Osteoblast (primary cell): ENCODE data around the gene MCC. TPM values are rescaled to one million over a fixed set of nuclear protein-coding genes. Genes with fewer than 3 reads are reported as not detected.

Source experiments
- DNase-seq: peaks from one replicate; pipeline ENCODE4 v3.0.0; 2011; ENCODE audit warnings: low spot score, mixed read lengths; ENCODE audit not compliant: insufficient read length; ENCODE audit errors: missing footprints
- H2AFZ ChIP-seq: 2 replicates; pipeline ENCODE4 v1.6.0; 2011; ENCODE audit warnings: mild to moderate bottlenecking, low read length
- H3K27ac ChIP-seq: 2 replicates; pipeline ENCODE4 v1.5.1; 2011; ENCODE audit warnings: mild to moderate bottlenecking, low read depth, low read length, moderate library complexity
- H3K27me3 ChIP-seq: 2 replicates; pipeline ENCODE4 v1.6.0; 2012; ENCODE audit warnings: mild to moderate bottlenecking, control low read depth, inconsistent platforms, low read length, moderate library complexity; ENCODE audit not compliant: insufficient read depth
- H3K36me3 ChIP-seq: 2 replicates; pipeline ENCODE4 v1.5.1; 2011; ENCODE audit warnings: mild to moderate bottlenecking, low read length, control low read depth, moderate library complexity; ENCODE audit not compliant: insufficient read depth
- H3K4me1 ChIP-seq: 2 replicates; pipeline ENCODE4 v1.5.1; 2011; ENCODE audit warnings: mild to moderate bottlenecking, low read length, control low read depth, moderate library complexity; ENCODE audit not compliant: insufficient read depth
- H3K4me2 ChIP-seq: 2 replicates; pipeline ENCODE4 v1.6.0; 2011; ENCODE audit warnings: mild to moderate bottlenecking, low read length; ENCODE audit not compliant: insufficient read depth
- H3K4me3 ChIP-seq: fragments of 200-600 bp; sonication (generic); 3 replicates; pipeline ENCODE4 v1.5.1; 2012; ENCODE audit warnings: mild to moderate bottlenecking, low read length, inconsistent platforms; ENCODE audit not compliant: insufficient read depth
- H3K79me2 ChIP-seq: 2 replicates; pipeline ENCODE4 v1.6.0; 2012; ENCODE audit warnings: mild to moderate bottlenecking, low read length, control low read depth, inconsistent platforms; ENCODE audit not compliant: insufficient read depth
- H3K9me3 ChIP-seq: 2 replicates; pipeline ENCODE4 v1.5.1; 2011; ENCODE audit warnings: low read depth, low read length, control low read depth
- H4K20me1 ChIP-seq: 2 replicates; pipeline ENCODE4 v1.6.0; 2012; ENCODE audit warnings: mild to moderate bottlenecking, low read length, control low read depth; ENCODE audit not compliant: insufficient read depth
- total RNA-seq: library from RNA; depleted of rRNA; stranded (reverse); fragments of >200 nt; gene quantifications from 2 replicates; pipeline ENCODE4 v1.2.3, GENCODE V29; 2012
- TF ChIP-seq, protein P1 (sequence below): IDR thresholded peaks from 2 replicates; pipeline ENCODE4 v1.5.1; 2011; ENCODE audit warnings: mild to moderate bottlenecking, low read depth, low read length, moderate library complexity; ENCODE audit errors: extremely low read depth

Gene MCC
- total RNA-seq, 1 donor: 45.6 TPM

DNA sequence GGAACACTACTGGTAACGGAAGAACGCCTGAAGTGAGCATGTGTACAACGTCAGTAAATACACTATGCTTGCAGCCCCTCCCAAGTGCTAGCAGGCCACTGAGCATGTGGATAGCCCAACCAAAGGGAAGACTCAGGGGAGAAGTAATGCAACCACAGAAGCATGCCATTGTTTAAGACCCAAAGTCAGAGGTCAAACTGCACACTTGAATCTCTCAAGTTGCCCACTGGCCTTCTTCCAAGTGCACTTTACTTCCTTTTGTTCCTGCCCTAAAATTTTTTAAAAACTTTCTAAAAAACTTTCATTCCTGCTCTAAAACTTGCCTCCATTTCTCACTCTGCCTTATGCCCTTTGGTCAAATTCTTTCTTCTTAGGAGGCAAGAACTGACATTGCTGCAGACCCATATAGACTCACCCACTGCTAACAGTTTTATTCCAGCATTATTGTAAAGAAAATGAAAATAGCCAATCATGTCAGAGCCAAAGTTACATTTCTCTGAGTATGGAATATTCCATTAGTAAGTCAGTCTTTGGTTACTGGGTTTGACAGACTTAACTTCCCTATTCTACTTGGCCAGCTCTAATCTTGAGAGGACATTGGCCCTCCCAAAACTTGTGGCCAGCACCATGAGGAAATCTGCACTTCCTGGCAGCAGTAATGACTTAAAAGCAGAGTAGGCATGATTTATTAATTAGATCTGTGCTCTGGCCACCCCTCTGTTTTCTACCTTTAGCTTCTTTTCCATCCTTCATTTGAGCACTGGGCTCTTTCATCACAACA is 130.4 kb downstream of the MCC start:
- Histone ChIP-seq H3K4me2 (no peak overlapping the region), H3K27ac (no peak overlapping the region), H3K79me2 (no peaks in the 10 kb centered on the region), H3K27me3 (no peaks in the 10 kb centered on the region), H4K20me1 (no peaks in the 10 kb centered on the region), H3K4me1 (no peaks in the 10 kb centered on the region), H3K36me3 (no peaks in the 10 kb centered on the region), H3K9me3 (no peaks in the 10 kb centered on the region), H3K4me3 (no peak overlapping the region), H2AFZ (no peak overlapping the region)
- TF ChIP-seq, protein P1, sequence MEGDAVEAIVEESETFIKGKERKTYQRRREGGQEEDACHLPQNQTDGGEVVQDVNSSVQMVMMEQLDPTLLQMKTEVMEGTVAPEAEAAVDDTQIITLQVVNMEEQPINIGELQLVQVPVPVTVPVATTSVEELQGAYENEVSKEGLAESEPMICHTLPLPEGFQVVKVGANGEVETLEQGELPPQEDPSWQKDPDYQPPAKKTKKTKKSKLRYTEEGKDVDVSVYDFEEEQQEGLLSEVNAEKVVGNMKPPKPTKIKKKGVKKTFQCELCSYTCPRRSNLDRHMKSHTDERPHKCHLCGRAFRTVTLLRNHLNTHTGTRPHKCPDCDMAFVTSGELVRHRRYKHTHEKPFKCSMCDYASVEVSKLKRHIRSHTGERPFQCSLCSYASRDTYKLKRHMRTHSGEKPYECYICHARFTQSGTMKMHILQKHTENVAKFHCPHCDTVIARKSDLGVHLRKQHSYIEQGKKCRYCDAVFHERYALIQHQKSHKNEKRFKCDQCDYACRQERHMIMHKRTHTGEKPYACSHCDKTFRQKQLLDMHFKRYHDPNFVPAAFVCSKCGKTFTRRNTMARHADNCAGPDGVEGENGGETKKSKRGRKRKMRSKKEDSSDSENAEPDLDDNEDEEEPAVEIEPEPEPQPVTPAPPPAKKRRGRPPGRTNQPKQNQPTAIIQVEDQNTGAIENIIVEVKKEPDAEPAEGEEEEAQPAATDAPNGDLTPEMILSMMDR: no peak
- DNase-seq: no peak

DNA sequence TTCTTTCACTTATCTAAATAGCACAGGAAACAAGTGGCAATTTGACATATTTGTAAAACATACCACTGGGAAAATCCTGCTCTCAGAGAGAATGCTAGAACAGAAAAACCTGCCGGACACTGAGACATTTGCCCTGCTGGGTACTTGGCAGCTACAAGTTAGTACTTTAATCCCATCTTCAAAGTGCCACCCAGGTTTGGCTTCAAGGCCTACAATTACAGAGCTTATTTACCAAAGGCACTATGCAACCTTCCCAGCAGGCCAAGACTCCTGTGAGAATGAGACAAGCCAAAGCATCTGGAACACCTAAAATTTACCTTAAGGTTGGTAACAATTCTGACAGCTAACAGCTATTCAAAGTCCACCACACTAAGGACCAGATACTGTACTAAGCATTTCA is 131.8 kb downstream of the MCC start:
- Histone ChIP-seq H3K27me3 (no peaks in the 10 kb centered on the region), H3K4me2 (no peak overlapping the region), H3K36me3 (no peaks in the 10 kb centered on the region), H3K4me1 (no peaks in the 10 kb centered on the region), H3K9me3 (no peaks in the 10 kb centered on the region), H3K79me2 (no peaks in the 10 kb centered on the region), H2AFZ (no peak overlapping the region), H3K4me3 (no peak overlapping the region), H3K27ac (no peak overlapping the region), H4K20me1 (no peaks in the 10 kb centered on the region)
- TF ChIP-seq, protein P1: no peak
- no peak for DNase-seq

DNA sequence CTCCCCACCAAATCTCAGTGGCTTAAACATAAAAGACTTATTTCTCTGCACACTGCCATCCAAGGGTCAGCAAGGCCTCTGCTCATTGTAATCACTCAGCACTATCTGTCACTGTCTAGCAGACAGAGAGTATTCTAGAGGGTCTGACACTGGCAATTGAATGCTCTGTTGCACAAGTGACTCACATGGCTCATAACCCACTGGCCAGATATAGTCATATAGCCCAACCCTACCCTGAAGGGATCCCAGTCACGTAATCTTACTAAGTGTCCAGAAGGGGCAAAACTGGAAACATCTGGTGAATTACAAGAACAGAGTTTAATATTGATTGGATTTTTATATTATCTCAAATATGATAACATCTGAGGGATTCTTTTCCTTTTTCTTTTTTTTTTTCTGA is 134.2 kb downstream of the MCC start:
- no peaks in the 10 kb centered on the region for H3K9me3 ChIP-seq
- no peak for DNase-seq
- no peak overlapping the region for H2AFZ ChIP-seq
- no peaks in the 10 kb centered on the region for H4K20me1 ChIP-seq
- no peaks in the 10 kb centered on the region for H3K79me2 ChIP-seq
- H3K27ac ChIP-seq: no peak overlapping the region
- H3K4me3 ChIP-seq: no peak overlapping the region
- TF ChIP-seq, protein P1: no peak
- no peaks in the 10 kb centered on the region for H3K36me3 ChIP-seq
- H3K4me1 ChIP-seq: no peaks in the 10 kb centered on the region
- H3K27me3 ChIP-seq: no peaks in the 10 kb centered on the region
- no peak overlapping the region for H3K4me2 ChIP-seq

DNA sequence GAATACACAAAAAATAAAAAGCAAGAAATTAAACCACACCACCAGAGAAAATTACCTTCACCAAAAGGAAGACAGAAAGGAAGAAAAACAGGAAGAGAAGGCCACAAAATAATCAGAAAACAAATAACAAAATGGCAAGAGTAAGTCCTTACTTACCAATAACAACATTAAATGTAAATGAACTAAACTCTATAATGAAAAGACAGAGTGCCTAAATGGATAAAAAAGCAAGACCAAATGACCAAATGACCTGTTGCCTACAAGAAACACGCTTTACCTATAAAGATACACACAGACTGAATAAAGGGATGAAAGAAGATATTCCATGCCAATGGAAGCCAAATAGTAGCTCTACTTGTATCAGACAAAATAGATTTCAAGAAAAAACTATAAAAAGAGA is 140.7 kb downstream of the MCC start:
- Histone ChIP-seq H2AFZ (no peak overlapping the region), H3K79me2 (no peaks in the 10 kb centered on the region), H3K36me3 (no peaks in the 10 kb centered on the region), H3K27me3 (no peaks in the 10 kb centered on the region), H3K4me1 (no peaks in the 10 kb centered on the region), H3K4me3 (no peak overlapping the region), H3K27ac (no peak overlapping the region), H3K4me2 (no peak overlapping the region), H4K20me1 (no peaks in the 10 kb centered on the region), H3K9me3 (no peaks in the 10 kb centered on the region)
- TF ChIP-seq, protein P1: no peak
- no peak for DNase-seq
